ENCODE measurements around the gene TDRD15. TPM values are rescaled to one million over a fixed set of nuclear protein-coding genes. Genes with fewer than 3 reads are reported as not detected.

TDRD15 gene
- total and polyA plus RNA-seq, 2 donors from 2014 or later: 0.06 TPM; not detected in 1

DNA sequence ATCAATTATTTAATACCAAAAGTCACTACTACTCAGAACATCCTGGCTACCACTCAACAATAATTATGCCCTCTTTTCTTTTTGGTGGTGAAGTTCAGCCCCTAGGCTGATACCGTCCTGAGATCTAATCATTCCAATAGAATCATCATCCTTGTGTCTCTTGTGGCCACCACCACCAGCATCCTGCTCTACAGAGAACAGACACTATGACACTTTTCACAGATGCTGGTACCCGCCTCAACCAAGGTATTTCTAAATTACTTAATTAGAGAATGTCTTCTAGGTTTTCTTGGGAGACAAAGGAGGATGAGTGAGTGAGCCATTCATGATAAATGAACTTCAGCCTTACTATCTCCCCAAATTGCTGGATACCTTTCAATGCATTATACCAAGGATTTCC is 60.0 kb downstream of the TDRD15 start:
- H3K4me3 ChIP-seq (ENCODE audit: low read length in 3 of 3): no peak overlapping the region
- intact Hi-C loops (cut with DNase I): no loop called here
- H3K4me1 ChIP-seq (ENCODE audit: control insufficient read depth in 2 of 3, insufficient read depth in 2 of 3, low read depth in 1 of 3, low read length in 3 of 3): no peaks in the 10 kb centered on the region
- H3K36me3 ChIP-seq (ENCODE audit: control insufficient read depth in 2 of 3, insufficient read depth in 3 of 3, low read length in 3 of 3): no peaks in the 10 kb centered on the region
- H3K9me3 ChIP-seq (ENCODE audit: control insufficient read depth in 2 of 3, insufficient read depth in 1 of 3, low read length in 3 of 3): no peaks in the 10 kb centered on the region
- no peaks in the 10 kb centered on the region for H3K27me3 ChIP-seq (ENCODE audit: control insufficient read depth, insufficient read depth, low read length)
- TF ChIP-seq, protein P1, sequence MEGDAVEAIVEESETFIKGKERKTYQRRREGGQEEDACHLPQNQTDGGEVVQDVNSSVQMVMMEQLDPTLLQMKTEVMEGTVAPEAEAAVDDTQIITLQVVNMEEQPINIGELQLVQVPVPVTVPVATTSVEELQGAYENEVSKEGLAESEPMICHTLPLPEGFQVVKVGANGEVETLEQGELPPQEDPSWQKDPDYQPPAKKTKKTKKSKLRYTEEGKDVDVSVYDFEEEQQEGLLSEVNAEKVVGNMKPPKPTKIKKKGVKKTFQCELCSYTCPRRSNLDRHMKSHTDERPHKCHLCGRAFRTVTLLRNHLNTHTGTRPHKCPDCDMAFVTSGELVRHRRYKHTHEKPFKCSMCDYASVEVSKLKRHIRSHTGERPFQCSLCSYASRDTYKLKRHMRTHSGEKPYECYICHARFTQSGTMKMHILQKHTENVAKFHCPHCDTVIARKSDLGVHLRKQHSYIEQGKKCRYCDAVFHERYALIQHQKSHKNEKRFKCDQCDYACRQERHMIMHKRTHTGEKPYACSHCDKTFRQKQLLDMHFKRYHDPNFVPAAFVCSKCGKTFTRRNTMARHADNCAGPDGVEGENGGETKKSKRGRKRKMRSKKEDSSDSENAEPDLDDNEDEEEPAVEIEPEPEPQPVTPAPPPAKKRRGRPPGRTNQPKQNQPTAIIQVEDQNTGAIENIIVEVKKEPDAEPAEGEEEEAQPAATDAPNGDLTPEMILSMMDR (IDR thresholded peaks at IDR 0.05; ENCODE audit: borderline replicate concordance, extremely low read depth, insufficient read depth): no peak
- FAIRE-seq: no peak
- DNase-seq: no peak
- no peak overlapping the region for H3K9ac ChIP-seq (ENCODE audit: low read length in 3 of 3)
- H3K27ac ChIP-seq (ENCODE audit: low read depth in 2 of 2, low read length in 2 of 2): no peak overlapping the region

DNA sequence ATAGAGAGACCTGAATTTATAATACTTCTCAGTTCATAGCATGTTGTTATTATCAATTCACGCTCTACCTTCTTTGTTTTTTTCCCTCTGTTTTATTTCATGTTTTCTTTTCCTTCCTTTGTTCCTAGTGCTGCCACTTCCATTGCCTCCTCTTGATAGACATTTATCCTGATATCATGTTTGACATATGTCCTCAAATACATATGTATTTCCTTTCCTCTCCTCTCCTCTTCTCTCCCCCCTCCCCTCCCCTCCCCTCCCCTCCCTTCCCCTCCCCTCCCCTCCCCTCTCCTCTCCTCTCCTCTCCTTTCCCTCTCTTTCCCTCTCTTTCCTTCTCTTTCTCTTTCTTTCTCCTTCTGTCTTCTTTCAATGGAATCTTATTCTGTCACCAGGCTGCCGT is 67.8 kb downstream of the TDRD15 start:
- Histone ChIP-seq H3K27me3 (ENCODE audit: control insufficient read depth, insufficient read depth, low read length) (no peaks in the 10 kb centered on the region), H3K27ac (ENCODE audit: low read depth in 2 of 2, low read length in 2 of 2) (no peak overlapping the region), H3K4me1 (ENCODE audit: control insufficient read depth in 2 of 3, insufficient read depth in 2 of 3, low read depth in 1 of 3, low read length in 3 of 3) (no peaks in the 10 kb centered on the region), H3K9me3 (ENCODE audit: control insufficient read depth in 2 of 3, insufficient read depth in 1 of 3, low read length in 3 of 3) (no peaks in the 10 kb centered on the region), H3K36me3 (ENCODE audit: control insufficient read depth in 2 of 3, insufficient read depth in 3 of 3, low read length in 3 of 3) (no peaks in the 10 kb centered on the region), H3K4me3 (ENCODE audit: low read length in 3 of 3) (no peak overlapping the region), H3K9ac (ENCODE audit: low read length in 3 of 3) (no peak overlapping the region)
- intact Hi-C loops (cut with DNase I): no loop called here
- FAIRE-seq (no peak), DNase-seq (no peak)
- TF ChIP-seq, protein P1 (IDR thresholded peaks at IDR 0.05; ENCODE audit: borderline replicate concordance, extremely low read depth, insufficient read depth): no peak

Other genes starting within 250 kb of the TDRD15 start
- 0.57 TPM for gene APOB, start 79.9 kb upstream of the TDRD15 start, total RNA-seq
- 0.11 TPM for gene APOB, start 79.9 kb upstream of the TDRD15 start, polyA plus RNA-seq (ENCODE audit: insufficient read depth, low read depth, low replicate concordance)